OCI-LY7 (cell line): ENCODE results near the gene OR5AU1. TPM values are rescaled to one million over a fixed set of nuclear protein-coding genes. Genes with fewer than 3 reads are reported as not detected.

ENCODE experiments used
- BruUV-seq: library from RNA; stranded (reverse); fragments of 400-500 nt; replicated peaks from 2 replicates; lab custom pipeline; 2021; lab: Mats Ljungman, UMichigan
- CTCF ChIA-PET: fragments of 300-600 bp; sonication (Branson Sonifier 250); formaldehyde crosslinking; loops from one replicate; lab custom pipeline; 2022; ENCODE audit warnings: antibody characterized with exemption; ENCODE audit not compliant: unreplicated experiment; lab: Charles Lee
- POLR2A ChIA-PET: fragments of 300-600 bp; sonication (Branson Sonifier 250); formaldehyde crosslinking; loops from one replicate; lab custom pipeline; 2022; ENCODE audit warnings: antibody characterized with exemption; lab: Charles Lee
- DNase-seq: peaks from one replicate; pipeline ENCODE4 v3.0.0-alpha.2; 2015; ENCODE audit warnings: low spot score
- H2AFZ ChIP-seq: fragments of 200-600 bp; sonication (generic), shearing (Covaris generic); 2 replicates; pipeline ENCODE4 v1.6.1; 2014; ENCODE audit warnings: mild to moderate bottlenecking, antibody characterized with exemption, low read length, moderate library complexity
- H3K27ac ChIP-seq: fragments of 200-600 bp; sonication (generic); 2 replicates; pipeline ENCODE4 v1.5.1; 2014; ENCODE audit warnings: mixed run types, low read depth, mild to moderate bottlenecking, moderate library complexity, low read length, inconsistent platforms; ENCODE audit not compliant: poor library complexity, severe bottlenecking
- H3K36me3 ChIP-seq: fragments of 200-600 bp; sonication (generic); 2 replicates; pipeline ENCODE4 v1.6.1; 2014; ENCODE audit warnings: mild to moderate bottlenecking, antibody characterized with exemption, low read length, moderate library complexity, mixed read lengths; ENCODE audit not compliant: insufficient read depth
- H3K4me1 ChIP-seq: fragments of 200-600 bp; sonication (generic); 2 replicates; pipeline ENCODE4 v1.5.1; 2014; ENCODE audit warnings: mild to moderate bottlenecking, low read length; ENCODE audit not compliant: insufficient read depth, poor library complexity, severe bottlenecking
- H3K4me2 ChIP-seq: fragments of 200-600 bp; sonication (generic); 2 replicates; pipeline ENCODE4 v1.6.1; 2014; ENCODE audit warnings: mild to moderate bottlenecking, low read length
- H3K4me3 ChIP-seq: fragments of 200-600 bp; sonication (generic); 2 replicates; pipeline ENCODE4 v1.5.1; 2014; ENCODE audit warnings: mild to moderate bottlenecking, low read depth, low read length; ENCODE audit not compliant: poor library complexity, severe bottlenecking
- H3K79me2 ChIP-seq: fragments of 200-600 bp; sonication (generic); 2 replicates; pipeline ENCODE4 v1.6.1; 2016; ENCODE audit warnings: low read depth, mild to moderate bottlenecking, low read length, moderate library complexity, mixed read lengths; ENCODE audit not compliant: insufficient read depth
- H3K9me2 ChIP-seq: fragments of 200-600 bp; sonication (generic); 2 replicates; pipeline ENCODE4 v1.6.1; 2016; ENCODE audit warnings: mild to moderate bottlenecking, low read length, mixed read lengths; ENCODE audit not compliant: insufficient read depth
- H3K9me3 ChIP-seq: fragments of 200-600 bp; sonication (generic); 2 replicates; pipeline ENCODE4 v1.6.1; 2014; ENCODE audit warnings: mild to moderate bottlenecking, mixed run types, low read length, mixed read lengths
- H4K20me1 ChIP-seq: fragments of 200-600 bp; sonication (generic); 2 replicates; pipeline ENCODE4 v1.6.1; 2014; ENCODE audit warnings: mild to moderate bottlenecking, antibody characterized with exemption, low read length, moderate library complexity, mixed read lengths; ENCODE audit not compliant: insufficient read depth
- EZH2phosphoT487 ChIP-seq: fragments of 200-600 bp; sonication (generic); IDR thresholded peaks from 2 replicates; pipeline ENCODE4 v1.6.1; 2018; ENCODE audit warnings: low read depth, borderline replicate concordance, mild to moderate bottlenecking, mixed run types, antibody characterized with exemption, low read length, moderate library complexity, mixed read lengths
- intact Hi-C: fragments of 100-400 bp; cut with micrococcal nuclease; formaldehyde crosslinking; loops from one replicate; pipeline ENCODE4 v1.10.0; 2022; ENCODE audit not compliant: unreplicated experiment
- total RNA-seq, 2 experiments: library from RNA; depleted of rRNA in 1 of 2; stranded (reverse); fragments of >200 nt in 1 of 2; shearing (Covaris generic) in 1 of 2; gene quantifications; 2 replicates each; pipeline ENCODE4 v1.2.3, GENCODE V29; 2014 to 2022
- TF ChIP-seq, protein P1 (sequence below): fragments of 200-600 bp; sonication (generic); conservative IDR thresholded peaks from 2 replicates; pipeline ENCODE4 v1.5.1; 2014; ENCODE audit warnings: mild to moderate bottlenecking, antibody characterized with exemption, low read length, moderate library complexity, mixed read lengths

OR5AU1 gene
- total RNA-seq, 2 experiments from 2014 or later: not detected

GRCh38 chr14:21136024-21136423 lies 19.8 kb downstream of the OR5AU1 start:
- CTCF ChIA-PET: no interaction called here
- TF ChIP-seq, protein P1, sequence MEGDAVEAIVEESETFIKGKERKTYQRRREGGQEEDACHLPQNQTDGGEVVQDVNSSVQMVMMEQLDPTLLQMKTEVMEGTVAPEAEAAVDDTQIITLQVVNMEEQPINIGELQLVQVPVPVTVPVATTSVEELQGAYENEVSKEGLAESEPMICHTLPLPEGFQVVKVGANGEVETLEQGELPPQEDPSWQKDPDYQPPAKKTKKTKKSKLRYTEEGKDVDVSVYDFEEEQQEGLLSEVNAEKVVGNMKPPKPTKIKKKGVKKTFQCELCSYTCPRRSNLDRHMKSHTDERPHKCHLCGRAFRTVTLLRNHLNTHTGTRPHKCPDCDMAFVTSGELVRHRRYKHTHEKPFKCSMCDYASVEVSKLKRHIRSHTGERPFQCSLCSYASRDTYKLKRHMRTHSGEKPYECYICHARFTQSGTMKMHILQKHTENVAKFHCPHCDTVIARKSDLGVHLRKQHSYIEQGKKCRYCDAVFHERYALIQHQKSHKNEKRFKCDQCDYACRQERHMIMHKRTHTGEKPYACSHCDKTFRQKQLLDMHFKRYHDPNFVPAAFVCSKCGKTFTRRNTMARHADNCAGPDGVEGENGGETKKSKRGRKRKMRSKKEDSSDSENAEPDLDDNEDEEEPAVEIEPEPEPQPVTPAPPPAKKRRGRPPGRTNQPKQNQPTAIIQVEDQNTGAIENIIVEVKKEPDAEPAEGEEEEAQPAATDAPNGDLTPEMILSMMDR: peak; percentile 95
- no peak for TF ChIP-seq EZH2phosphoT487
- Histone ChIP-seq H4K20me1 (no peaks in the 10 kb centered on the region), H3K4me2 (no peak overlapping the region), H3K9me3 (no peaks in the 10 kb centered on the region), H2AFZ (no peak overlapping the region), H3K9me2 (no peaks in the 10 kb centered on the region), H3K79me2 (no peaks in the 10 kb centered on the region), H3K4me1 (no peaks in the 10 kb centered on the region), H3K27ac (no peak overlapping the region), H3K36me3 (no peaks in the 10 kb centered on the region), H3K4me3 (no peak overlapping the region)
- no TSS peak for BruUV-seq
- peak; percentile 50 for DNase-seq
- intact Hi-C loops: no loop called here
- POLR2A ChIA-PET: no interaction called here

DNA sequence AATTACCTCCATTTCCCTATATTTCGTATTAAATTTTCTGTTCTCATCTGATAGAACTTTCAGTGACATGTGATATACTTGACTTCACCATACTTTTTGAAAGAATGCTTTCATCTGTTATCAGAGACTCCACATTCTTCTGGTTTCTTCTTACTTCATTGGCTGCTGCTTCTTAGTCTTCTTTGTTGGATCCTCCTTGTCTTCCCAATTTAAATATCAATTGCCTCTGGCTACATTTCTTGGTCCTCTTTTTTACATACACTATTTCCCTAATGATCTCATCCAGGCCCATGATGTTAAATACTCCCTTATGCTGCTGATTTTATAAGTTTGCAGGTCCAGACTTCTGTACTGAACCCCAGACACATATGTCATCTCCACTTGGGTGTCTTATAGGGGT lies 22.0 kb downstream of the OR5AU1 start:
- Histone ChIP-seq H3K36me3 (no peaks in the 10 kb centered on the region), H3K79me2 (no peaks in the 10 kb centered on the region), H3K4me2 (no peak overlapping the region), H2AFZ (no peak overlapping the region), H4K20me1 (no peaks in the 10 kb centered on the region), H3K9me2 (no peaks in the 10 kb centered on the region), H3K4me1 (no peaks in the 10 kb centered on the region), H3K9me3 (no peaks in the 10 kb centered on the region), H3K27ac (no peak overlapping the region), H3K4me3 (no peak overlapping the region)
- CTCF ChIA-PET: no interaction called here
- POLR2A ChIA-PET: no interaction called here
- BruUV-seq: no TSS peak
- intact Hi-C loops: no loop called here
- no peak for DNase-seq
- TF ChIP-seq EZH2phosphoT487: no peak
- TF ChIP-seq, protein P1: no peak

- TF ChIP-seq, protein P1: no peak
- no peak for TF ChIP-seq EZH2phosphoT487
- ChIA-PET CTCF (interaction anchor here (0.5 kb wide), 1 partner anchor 702 kb away, joined by 3 read pairs; no protein-coding TSS in a partner anchor), POLR2A (interaction anchor here (0.6 to 1.3 kb wide), 3 partner anchors 10 to 24 kb away, joined by 3 read pairs; no protein-coding TSS in a partner anchor)
- H2AFZ ChIP-seq: no peak overlapping the region
- H3K4me2 ChIP-seq: no peak overlapping the region
- H4K20me1 ChIP-seq: no peaks in the 10 kb centered on the region
- H3K27ac ChIP-seq: no peak overlapping the region
- H3K9me2 ChIP-seq: no peaks in the 10 kb centered on the region
- no peaks in the 10 kb centered on the region for H3K9me3 ChIP-seq
- H3K79me2 ChIP-seq: no peaks in the 10 kb centered on the region
- intact Hi-C loops: no loop called here
- BruUV-seq: no TSS peak
- H3K4me3 ChIP-seq: no peak overlapping the region
- no peak for DNase-seq
- no peaks in the 10 kb centered on the region for H3K4me1 ChIP-seq
- no peaks in the 10 kb centered on the region for H3K36me3 ChIP-seq
These were observed 32.4 kb downstream of the OR5AU1 start for GRCh38 chr14:21123429-21123828.
